ENCODE measurements around the gene NDE1. TPM values are rescaled to one million over a fixed set of nuclear protein-coding genes. Genes with fewer than 3 reads are reported as not detected.

The NDE1 gene
- total RNA-seq, 2 donors from 2014 or later: 34.3 to 39.3 TPM

DNA sequence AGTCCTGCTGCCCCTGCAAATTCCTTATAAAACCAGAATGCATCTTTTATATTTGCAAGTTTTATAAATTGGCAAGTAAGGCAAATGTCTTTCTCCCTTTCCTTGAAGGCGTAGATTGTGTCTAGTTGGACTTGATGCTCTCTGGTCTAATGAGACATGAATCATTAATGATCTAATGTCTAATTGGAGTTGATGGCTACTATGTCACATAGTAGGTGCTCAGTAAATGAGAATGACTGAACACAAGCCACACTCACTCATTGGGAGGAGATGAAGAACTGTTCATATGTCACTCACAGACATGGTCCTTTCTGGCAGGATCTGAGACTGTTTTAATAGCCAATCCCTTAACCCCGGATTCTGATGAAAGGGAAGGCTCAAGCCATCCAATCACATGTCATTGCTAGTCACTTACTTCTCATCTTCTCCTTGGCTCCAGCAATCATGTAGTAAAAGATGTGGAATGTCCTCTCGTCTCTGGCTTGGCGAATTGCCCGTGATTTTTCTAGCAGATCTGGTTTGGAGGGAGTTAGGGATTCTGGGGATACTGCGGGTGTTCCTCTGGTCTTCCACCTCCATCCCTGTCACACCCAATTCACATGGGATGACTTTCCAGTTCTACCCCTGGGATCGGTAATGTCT is 125.7 kb downstream of the NDE1 start:
- no peaks in the 10 kb centered on the region for H3K9me3 ChIP-seq
- H3K4me1 ChIP-seq (replicated peaks): no peaks in the 10 kb centered on the region
- TF ChIP-seq POLR2A (IDR thresholded peaks at IDR 0.05): no peak
- TF ChIP-seq, protein P1, sequence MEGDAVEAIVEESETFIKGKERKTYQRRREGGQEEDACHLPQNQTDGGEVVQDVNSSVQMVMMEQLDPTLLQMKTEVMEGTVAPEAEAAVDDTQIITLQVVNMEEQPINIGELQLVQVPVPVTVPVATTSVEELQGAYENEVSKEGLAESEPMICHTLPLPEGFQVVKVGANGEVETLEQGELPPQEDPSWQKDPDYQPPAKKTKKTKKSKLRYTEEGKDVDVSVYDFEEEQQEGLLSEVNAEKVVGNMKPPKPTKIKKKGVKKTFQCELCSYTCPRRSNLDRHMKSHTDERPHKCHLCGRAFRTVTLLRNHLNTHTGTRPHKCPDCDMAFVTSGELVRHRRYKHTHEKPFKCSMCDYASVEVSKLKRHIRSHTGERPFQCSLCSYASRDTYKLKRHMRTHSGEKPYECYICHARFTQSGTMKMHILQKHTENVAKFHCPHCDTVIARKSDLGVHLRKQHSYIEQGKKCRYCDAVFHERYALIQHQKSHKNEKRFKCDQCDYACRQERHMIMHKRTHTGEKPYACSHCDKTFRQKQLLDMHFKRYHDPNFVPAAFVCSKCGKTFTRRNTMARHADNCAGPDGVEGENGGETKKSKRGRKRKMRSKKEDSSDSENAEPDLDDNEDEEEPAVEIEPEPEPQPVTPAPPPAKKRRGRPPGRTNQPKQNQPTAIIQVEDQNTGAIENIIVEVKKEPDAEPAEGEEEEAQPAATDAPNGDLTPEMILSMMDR (IDR thresholded peaks at IDR 0.05): no peak
- TF ChIP-seq POLR2AphosphoS5 (IDR thresholded peaks at IDR 0.05): no peak
- H3K27ac ChIP-seq: no peak overlapping the region
- WGBS: 40% methylated on average over 7 of the region's 7 CpGs
- H3K27me3 ChIP-seq (replicated peaks; ENCODE audit: insufficient read depth): no peaks in the 10 kb centered on the region
- no peak overlapping the region for H3K4me3 ChIP-seq
- no peak for DNase-seq (ENCODE audit: low spot score)
- intact Hi-C loops (cut with DNase I): no loop called here
- H3K36me3 ChIP-seq: no peaks in the 10 kb centered on the region

MicroRNA genes within 50 kb of the gene (microRNA counts, 767-probe panel; counts per million panel counts)
- microRNA hsa-miR-484: 431 to 1,933 counts per million in 2 donors

Other genes starting within 250 kb of the NDE1 start
- 10 to 100 TPM; 49.1 to 51.1 TPM for gene BMERB1, start 215.7 kb upstream of the NDE1 start, total RNA-seq
- 10 to 100 TPM; 33.3 to 54.2 TPM for gene MARF1, start 7.1 kb upstream of the NDE1 start, total RNA-seq
- 1,000 to 10,000 TPM in 1 of 2 donors, 100 to 1,000 TPM in 1; 968 to 2,091 TPM for gene MYH11, start 206.8 kb downstream of the NDE1 start, total RNA-seq
- 10 to 100 TPM; 30.7 to 33.4 TPM for gene CEP20, start 238.4 kb downstream of the NDE1 start, total RNA-seq

Data from prostate gland (tissue), 2 donors.